HEK293 (cell line): ENCODE results near the gene FOLR2.

Experiments
- CTCF ChIA-PET: fragments of 350-600 bp; formaldehyde crosslinking; extraction: SDS; loops from one replicate; lab custom pipeline; 2021; ENCODE audit warnings: antibody characterized with exemption; lab: Yijun Ruan, JAX
- POLR2A ChIA-PET: fragments of 300-600 bp; formaldehyde crosslinking; extraction: SDS; loops from one replicate; lab custom pipeline; 2020; ENCODE audit warnings: antibody characterized with exemption, inconsistent platforms; lab: Yijun Ruan, JAX
- H3K27ac ChIP-seq: fragments of 200-500 bp; sonication (Bioruptor generic); 2 replicates; pipeline ENCODE4 v1.5.1; 2014; ENCODE audit warnings: low read depth, low read length, control low read depth, inconsistent platforms; ENCODE audit errors: extremely low read depth
- H3K36me3 ChIP-seq, 2 experiments: fragments of 200-500 bp in 1 of 2; sonication (Bioruptor generic) in 1 of 2; 1 replicate in 1 of 2; 2 replicates in 1 of 2; pipeline ENCODE4 v1.5.1; 2014 to 2017; ENCODE audit warnings: inconsistent platforms in 2 of 2, low read length in 2 of 2; ENCODE audit not compliant: control insufficient read depth in 2 of 2, insufficient read depth in 1 of 2
- H3K4me1 ChIP-seq: fragments of 200-500 bp; sonication (Bioruptor generic); 2 replicates; pipeline ENCODE4 v1.5.1; 2014; ENCODE audit warnings: mild to moderate bottlenecking, low read length, inconsistent platforms; ENCODE audit not compliant: control insufficient read depth, insufficient read depth
- H3K4me3 ChIP-seq: 2 replicates; pipeline ENCODE4 v1.5.1; 2011; ENCODE audit warnings: low read depth, mild to moderate bottlenecking, control low read depth, low read length, moderate library complexity
- H3K9me3 ChIP-seq: fragments of 200-500 bp; sonication (Bioruptor generic); 2 replicates; pipeline ENCODE4 v1.5.1; 2014; ENCODE audit warnings: low read depth, low read length, inconsistent platforms; ENCODE audit not compliant: control insufficient read depth, insufficient read depth
- EGR2 ChIP-seq: fragments of 450-650 bp; formaldehyde crosslinking; IDR thresholded peaks from 2 replicates; pipeline ENCODE4 v1.5.1; 2016; ENCODE audit warnings: low read depth, missing biosample characterization, missing genetic modification characterization
- FEZF1 ChIP-seq: fragments of 450-650 bp; formaldehyde crosslinking; IDR thresholded peaks from 2 replicates; pipeline ENCODE4 v1.5.1; 2016; ENCODE audit warnings: missing biosample characterization, missing genetic modification characterization
- KLF8 ChIP-seq: fragments of 450-650 bp; formaldehyde crosslinking; IDR thresholded peaks from 2 replicates; pipeline ENCODE4 v1.5.1; 2016; ENCODE audit warnings: missing biosample characterization, missing genetic modification characterization
- SETDB1 ChIP-seq: IDR thresholded peaks from one replicate; pipeline ENCODE4 v1.6.1; 2017; ENCODE audit warnings: mild to moderate bottlenecking, low read length, moderate library complexity, mixed read lengths; ENCODE audit not compliant: insufficient read length
- ZBTB10 ChIP-seq: fragments of 450-650 bp; formaldehyde crosslinking; IDR thresholded peaks from 2 replicates; pipeline ENCODE4 v1.5.1; 2016; ENCODE audit warnings: missing biosample characterization, missing genetic modification characterization
- ZBTB48 ChIP-seq: fragments of 450-650 bp; formaldehyde crosslinking; IDR thresholded peaks from 2 replicates; pipeline ENCODE4 v1.5.1; 2016; ENCODE audit warnings: missing biosample characterization, missing genetic modification characterization
- ZFHX2 ChIP-seq: fragments of 450-650 bp; formaldehyde crosslinking; conservative IDR thresholded peaks from 2 replicates; pipeline ENCODE4 v1.5.1; 2016; ENCODE audit warnings: missing biosample characterization, missing genetic modification characterization
- ZFP3 ChIP-seq: fragments of 450-650 bp; formaldehyde crosslinking; IDR thresholded peaks from 2 replicates; pipeline ENCODE4 v1.5.1; 2016; ENCODE audit warnings: low read depth, missing biosample characterization, missing genetic modification characterization
- ZNF18 ChIP-seq: fragments of 450-650 bp; formaldehyde crosslinking; IDR thresholded peaks from 2 replicates; pipeline ENCODE4 v1.5.1; 2016; ENCODE audit warnings: missing biosample characterization, missing genetic modification characterization
- ZNF23 ChIP-seq: fragments of 450-650 bp; formaldehyde crosslinking; IDR thresholded peaks from 2 replicates; pipeline ENCODE4 v1.5.1; 2016; ENCODE audit warnings: missing biosample characterization, missing genetic modification characterization, borderline replicate concordance
- ZNF24 ChIP-seq: fragments of 450-650 bp; formaldehyde crosslinking; IDR thresholded peaks from 2 replicates; pipeline ENCODE4 v1.5.1; 2016; ENCODE audit warnings: missing biosample characterization, missing genetic modification characterization
- ZNF274 ChIP-seq, 2 experiments: fragments of 200-500 bp in 1 of 2; fragments of 450-650 bp in 1 of 2; sonication (Bioruptor generic) in 1 of 2; formaldehyde crosslinking in 1 of 2; IDR thresholded peaks; 2 replicates each; pipeline versions ENCODE4 v1.5.1 to v1.6.1; 2014 to 2016; ENCODE audit warnings: borderline replicate concordance in 1 of 2, inconsistent platforms in 1 of 2, low read length in 1 of 2, missing biosample characterization in 1 of 2, missing genetic modification characterization in 1 of 2
- ZNF449 ChIP-seq: fragments of 450-650 bp; formaldehyde crosslinking; IDR thresholded peaks from 2 replicates; pipeline ENCODE4 v1.5.1; 2017; ENCODE audit warnings: missing biosample characterization, mild to moderate bottlenecking, missing genetic modification characterization, moderate library complexity
- ZNF514 ChIP-seq: fragments of 450-650 bp; formaldehyde crosslinking; IDR thresholded peaks from 2 replicates; pipeline ENCODE4 v1.5.1; 2016; ENCODE audit warnings: missing biosample characterization, missing genetic modification characterization
- ZNF544 ChIP-seq: fragments of 450-650 bp; formaldehyde crosslinking; IDR thresholded peaks from 2 replicates; pipeline ENCODE4 v1.5.0; 2017; ENCODE audit warnings: missing biosample characterization, missing genetic modification characterization
- ZNF548 ChIP-seq: fragments of 450-650 bp; formaldehyde crosslinking; IDR thresholded peaks from 2 replicates; pipeline ENCODE4 v1.5.1; 2016; ENCODE audit warnings: missing biosample characterization, missing genetic modification characterization
- ZNF629 ChIP-seq: fragments of 450-650 bp; formaldehyde crosslinking; IDR thresholded peaks from 2 replicates; pipeline ENCODE4 v1.5.1; 2017; ENCODE audit warnings: missing biosample characterization, missing genetic modification characterization

The FOLR2 gene

DNA sequence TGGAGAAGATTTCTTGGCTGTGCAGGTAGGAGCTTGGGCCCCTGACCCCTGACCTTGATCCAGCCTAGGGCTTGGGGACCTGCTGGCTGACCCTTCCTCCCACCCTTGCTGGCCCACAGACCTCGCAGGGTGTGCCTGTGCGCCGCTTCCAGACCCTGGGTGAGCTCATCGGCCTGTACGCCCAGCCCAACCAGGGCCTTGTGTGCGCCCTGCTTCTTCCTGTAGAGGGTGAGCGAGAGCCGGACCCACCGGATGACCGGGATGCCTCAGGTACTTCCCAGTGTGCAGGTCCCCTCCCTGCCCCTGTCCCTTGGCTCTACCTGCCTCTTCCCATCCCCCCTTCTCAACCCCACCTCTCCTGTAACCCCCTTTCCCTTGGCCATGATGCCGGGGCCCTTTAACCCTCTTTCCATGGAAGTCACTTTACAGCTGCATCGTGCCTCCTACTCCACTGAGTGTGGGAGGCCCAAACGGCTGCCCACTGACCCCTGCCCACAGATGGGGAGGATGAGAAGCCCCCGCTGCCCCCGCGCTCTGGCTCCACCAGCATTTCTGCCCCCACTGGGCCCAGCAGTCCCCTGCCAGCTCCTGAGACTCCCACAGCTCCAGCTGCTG is 11.7 kb downstream of the FOLR2 start:
- TF ChIP-seq ZNF548 (tag by site-specific recombination) (no peak), ZNF274 (IDR thresholded peaks at IDR 0.05; ENCODE audit: low read length) (no peak), ZNF274 (tag by site-specific recombination; IDR thresholded peaks at IDR 0.05; ENCODE audit: borderline replicate concordance) (no peak), ZNF629 (tag by site-specific recombination) (no peak), ZNF24 (tag by site-specific recombination) (no peak), EGR2 (tag by site-specific recombination) (0 out of 2 replicates have a peak, but pooled peaks have one; percentile 54), ZFHX2 (tag by site-specific recombination) (0 out of 2 replicates have a peak, but pooled peaks have one; percentile 62), ZNF18 (tag by site-specific recombination) (no peak), ZNF449 (tag by site-specific recombination) (peak; percentile 22; the same call in 1 of the 2 replicates), SETDB1 (no peak)
- POLR2A ChIA-PET: interaction anchor here (4.2 kb wide), 1 partner anchor 9 kb away, joined by 42 read pairs; no protein-coding TSS in a partner anchor
- Histone ChIP-seq H3K9me3 (no peaks in the 10 kb centered on the region), H3K27ac (no peak overlapping the region), H3K4me1 (no peaks in the 10 kb centered on the region), H3K4me3 (no peak overlapping the region), H3K36me3 (peaks cover 0 to 73% of the 10 kb centered on the region in 2 experiments; a peak in 1 of 3 replicates)
- CTCF ChIA-PET: interaction anchor here (0.6 to 4.7 kb wide), 4 partner anchors 9 to 203 kb away, joined by 4 to 26 read pairs (median 6); no protein-coding TSS in a partner anchor

GRCh38 chr11:72228844-72229231 is 12.2 kb downstream of the FOLR2 start:
- Histone ChIP-seq H3K36me3 (peaks cover 0 to 78% of the 10 kb centered on the region in 2 experiments; a peak in 1 of 3 replicates), H3K27ac (no peak overlapping the region), H3K9me3 (no peaks in the 10 kb centered on the region), H3K4me3 (no peak overlapping the region), H3K4me1 (no peaks in the 10 kb centered on the region)
- POLR2A ChIA-PET: no interaction called here
- TF ChIP-seq ZBTB10 (tag by site-specific recombination) (no peak), ZBTB48 (no peak), KLF8 (tag by site-specific recombination) (no peak), ZFP3 (tag by site-specific recombination) (no peak), ZNF544 (no peak), FEZF1 (tag by site-specific recombination) (no peak), ZNF514 (tag by site-specific recombination) (no peak), SETDB1 (no peak), ZNF23 (no peak)
- CTCF ChIA-PET: interaction anchor here (1.0 to 4.7 kb wide), 4 partner anchors 9 to 204 kb away, joined by 3 to 26 read pairs (median 6); no protein-coding TSS in a partner anchor
